Mammary epithelial cell (primary cell): Measurements from ENCODE around the gene LPP.

Experiments used
- CTCF ChIP-seq, 2 donors: IDR thresholded peaks in 1 of 2; conservative IDR thresholded peaks in 1 of 2; 2 replicates each; pipeline ENCODE4 v1.5.1; 2011 to 2012; ENCODE audit warnings: inconsistent platforms in 2 of 2, low read length in 2 of 2, mild to moderate bottlenecking in 2 of 2, control low read depth in 1 of 2, low read depth in 1 of 2; ENCODE audit not compliant: insufficient read depth in 1 of 2; ENCODE audit errors: extremely low read depth in 1 of 2
- EZH2 ChIP-seq: IDR thresholded peaks from 2 replicates; pipeline ENCODE4 v1.6.1; 2012; ENCODE audit warnings: low read length, inconsistent platforms, borderline replicate concordance

- no peak for TF ChIP-seq CTCF (conservative IDR thresholded peaks at IDR 0.05 in 1 of 2, IDR thresholded peaks at IDR 0.05 in 1 of 2; ENCODE audit: extremely low read depth in 1 of 2, insufficient read depth in 1 of 2, low read depth in 1 of 2, low read length in 2 of 2)
- TF ChIP-seq EZH2, result no peak
These were observed 261.2 kb downstream of the LPP start for GRCh38 chr3:188415196-188415595.
